SU-DHL-6 (cell line): Measurements from ENCODE around the gene GLMN.
A peak's percentile ranks its signal among the peaks of the same experiment; 100 is the strongest.

Experiments used
- H2AFZ ChIP-seq: fragments of 200-600 bp; sonication (generic); 2 replicates; pipeline ENCODE4 v1.6.1; 2014; ENCODE audit warnings: low read depth, mild to moderate bottlenecking, moderate library complexity, mixed read lengths, antibody characterized with exemption, low read length; ENCODE audit not compliant: severe bottlenecking
- H3F3A ChIP-seq: fragments of 200-600 bp; shearing (Covaris generic); 2 replicates; pipeline ENCODE4 v1.6.0; 2016; ENCODE audit warnings: antibody characterized with exemption, mild to moderate bottlenecking; ENCODE audit not compliant: insufficient read depth
- H3K27ac ChIP-seq: fragments of 200-600 bp; sonication (generic); 2 replicates; pipeline ENCODE4 v1.5.1; 2016; ENCODE audit warnings: low read depth, mild to moderate bottlenecking, low read length, moderate library complexity, mixed read lengths
- H3K27me3 ChIP-seq: fragments of 200-600 bp; sonication (generic), shearing (Covaris generic); 2 replicates; pipeline ENCODE4 v1.6.0; 2014; ENCODE audit warnings: mild to moderate bottlenecking, low read length
- H3K36me3 ChIP-seq: fragments of 200-600 bp; sonication (generic); 2 replicates; pipeline ENCODE4 v1.6.1; 2014; ENCODE audit warnings: mild to moderate bottlenecking, low read length, mixed read lengths
- H3K4me2 ChIP-seq: fragments of 300-600, 200-600 bp; shearing (Covaris generic), sonication (generic); 2 replicates; pipeline ENCODE4 v1.6.0; 2014; ENCODE audit warnings: low read length, low read depth, mild to moderate bottlenecking; ENCODE audit not compliant: poor library complexity, severe bottlenecking
- H3K4me3 ChIP-seq: fragments of 200-600 bp; sonication (generic); 2 replicates; pipeline ENCODE4 v1.5.1; 2014; ENCODE audit warnings: antibody characterized with exemption, low read length, mild to moderate bottlenecking, mixed read lengths; ENCODE audit not compliant: insufficient read depth, poor library complexity, severe bottlenecking
- H3K79me2 ChIP-seq: fragments of 200-600 bp; sonication (generic); 2 replicates; pipeline ENCODE4 v1.6.1; 2014; ENCODE audit warnings: mild to moderate bottlenecking, low read length, moderate library complexity; ENCODE audit not compliant: insufficient read depth
- H3K9ac ChIP-seq: fragments of 200-600 bp; sonication (generic); 2 replicates; pipeline ENCODE4 v1.7.0; 2014; ENCODE audit warnings: mild to moderate bottlenecking, low read length
- H3K9me2 ChIP-seq: fragments of 200-600 bp; sonication (generic); replicated peaks from 2 replicates; pipeline ENCODE4 v1.6.1; 2014; ENCODE audit warnings: low read length; ENCODE audit not compliant: insufficient read depth
- H3K9me3 ChIP-seq: fragments of 200-600 bp; sonication (generic); 2 replicates; pipeline ENCODE4 v1.6.1; 2014; ENCODE audit warnings: low read length, mixed read lengths; ENCODE audit not compliant: insufficient read depth
- H4K20me1 ChIP-seq: fragments of 200-600 bp; sonication (generic); 2 replicates; pipeline ENCODE4 v1.6.1; 2014; ENCODE audit warnings: low read depth, mild to moderate bottlenecking, antibody characterized with exemption, low read length, moderate library complexity, mixed read lengths
- CTCF ChIP-seq: fragments of 200-600 bp; sonication (generic); IDR thresholded peaks from one replicate; pipeline ENCODE4 v1.5.1; 2017; ENCODE audit warnings: antibody characterized with exemption, mild to moderate bottlenecking, low read length, moderate library complexity; ENCODE audit not compliant: insufficient read depth, poor library complexity, severe bottlenecking
- EZH2phosphoT487 ChIP-seq: fragments of 200-600 bp; sonication (generic), shearing (Covaris generic); conservative IDR thresholded peaks from 2 replicates; pipeline ENCODE4 v1.6.1; 2018; ENCODE audit warnings: mild to moderate bottlenecking, antibody characterized with exemption, low read length, moderate library complexity, mixed read lengths

The GLMN gene

GRCh38 chr1:92307980-92308379, 9.2 kb upstream of the GLMN start:
- Histone ChIP-seq H3K4me3 (no peak overlapping the region), H2AFZ (no peak overlapping the region), H3K9ac (no peak overlapping the region), H3K27ac (no peak overlapping the region), H3K4me2 (no peak overlapping the region), H3F3A (no peaks in the 10 kb centered on the region), H3K36me3 (peaks cover 23% of the 10 kb centered on the region), H3K27me3 (no peaks in the 10 kb centered on the region), H3K9me2 (no peaks in the 10 kb centered on the region), H3K79me2 (no peaks in the 10 kb centered on the region), H4K20me1 (no peaks in the 10 kb centered on the region), H3K9me3 (no peaks in the 10 kb centered on the region)
- TF ChIP-seq EZH2phosphoT487 (no peak), CTCF (no peak)

- Histone ChIP-seq H2AFZ (no peak overlapping the region), H3K9me2 (no peaks in the 10 kb centered on the region), H3K27ac (no peak overlapping the region), H3K4me2 (no peak overlapping the region), H3K27me3 (no peaks in the 10 kb centered on the region), H3K36me3 (peaks cover 27% of the 10 kb centered on the region), H3F3A (no peaks in the 10 kb centered on the region), H3K4me3 (no peak overlapping the region), H3K79me2 (no peaks in the 10 kb centered on the region), H4K20me1 (no peaks in the 10 kb centered on the region), H3K9ac (no peak overlapping the region), H3K9me3 (no peaks in the 10 kb centered on the region)
- TF ChIP-seq CTCF (no peak), EZH2phosphoT487 (no peak)
Observed at GRCh38 chr1:92306020-92306419, 7.2 kb upstream of the GLMN start.

GRCh38 chr1:92301021-92301420, 2.2 kb upstream of the GLMN start:
- peaks cover 23% of the 10 kb centered on the region for H3K79me2 ChIP-seq
- no peaks in the 10 kb centered on the region for H3K9me2 ChIP-seq
- H3K9ac ChIP-seq, result no peak overlapping the region
- TF ChIP-seq CTCF (no peak), EZH2phosphoT487 (no peak)
- H3K9me3 ChIP-seq, result no peaks in the 10 kb centered on the region
- no peak overlapping the region for H2AFZ ChIP-seq
- H3K4me2 ChIP-seq, result peak overlapping the region; percentile 99
- H3K27me3 ChIP-seq, result no peaks in the 10 kb centered on the region
- H3K4me3 ChIP-seq, result no peak overlapping the region
- H3F3A ChIP-seq, result no peaks in the 10 kb centered on the region
- no peak overlapping the region for H3K27ac ChIP-seq
- H4K20me1 ChIP-seq, result no peaks in the 10 kb centered on the region
- H3K36me3 ChIP-seq, result peaks cover 32% of the 10 kb centered on the region
